PC-3 (cell line): ENCODE measurements around the gene INF2. TPM values are rescaled to one million over a fixed set of nuclear protein-coding genes. Genes with fewer than 3 reads are reported as not detected.
"Not testable (repeated sequence)": the region's sequence is repeated elsewhere in the genome, so short reads cannot be mapped to it uniquely, and the experiment has no call there.

Source experiments
- ATAC-seq: fragments of 200-7000 bp; cut with Tn5 transposase; 2 replicates; pipeline ENCODE4 v1.9.1; 2020; ENCODE audit warnings: mild to moderate bottlenecking, moderate library complexity
- BruUV-seq: library from RNA; stranded (reverse); fragments of 400-500 nt; replicated peaks from 2 replicates; lab custom pipeline; 2021; lab: Mats Ljungman, UMichigan
- CTCF ChIA-PET: fragments of 300-600 bp; sonication (Branson Sonifier 250); formaldehyde crosslinking; loops from one replicate; lab custom pipeline; 2022; ENCODE audit warnings: antibody characterized with exemption; lab: Charles Lee
- POLR2A ChIA-PET: fragments of 300-600 bp; sonication (Branson Sonifier 250); formaldehyde crosslinking; loops from one replicate; lab custom pipeline; 2022; ENCODE audit warnings: antibody characterized with exemption; ENCODE audit not compliant: unreplicated experiment; lab: Charles Lee
- DNase-seq: peaks from one replicate; pipeline ENCODE4 v3.0.0-alpha.2; 2015
- H2AFZ ChIP-seq: fragments of 300-600 bp; sonication (generic); 2 replicates; pipeline ENCODE4 v1.6.0; 2016; ENCODE audit warnings: antibody characterized with exemption, low read length
- H3F3A ChIP-seq: fragments of 300-600 bp; sonication (generic); one replicate; pipeline ENCODE4 v1.6.0; 2017; ENCODE audit warnings: antibody characterized with exemption, low read length, control low read depth, mild to moderate bottlenecking; ENCODE audit not compliant: unreplicated experiment
- H3K27ac ChIP-seq: fragments of 300-600 bp; sonication (generic); 2 replicates; pipeline ENCODE4 v1.5.1; 2016; ENCODE audit warnings: mild to moderate bottlenecking, low read length
- H3K27me3 ChIP-seq: fragments of 300-600 bp; sonication (generic); 2 replicates; pipeline ENCODE4 v1.6.1; 2016; ENCODE audit warnings: low read length, mixed read lengths
- H3K36me3 ChIP-seq: fragments of 300-600 bp; sonication (generic); 2 replicates; pipeline ENCODE4 v1.6.1; 2016; ENCODE audit warnings: low read depth, mixed run types, low read length, mixed read lengths
- H3K4me1 ChIP-seq: fragments of 300-600 bp; sonication (generic); 2 replicates; pipeline ENCODE4 v1.5.1; 2016; ENCODE audit warnings: low read length; ENCODE audit not compliant: insufficient read depth
- H3K4me2 ChIP-seq: fragments of 300-600 bp; sonication (generic); 2 replicates; pipeline ENCODE4 v1.6.0; 2016; ENCODE audit warnings: low read length
- H3K4me3 ChIP-seq: fragments of 300-600 bp; sonication (generic); 2 replicates; pipeline ENCODE4 v1.5.1; 2016; ENCODE audit warnings: mild to moderate bottlenecking, low read length, mixed read lengths
- H3K79me2 ChIP-seq: fragments of 300-600 bp; sonication (generic); 2 replicates; pipeline ENCODE4 v1.6.1; 2017; ENCODE audit warnings: low read length, mixed read lengths
- H3K9ac ChIP-seq: fragments of 300-600 bp; sonication (generic); 2 replicates; pipeline ENCODE4 v1.6.0; 2016; ENCODE audit warnings: mild to moderate bottlenecking, low read length
- H3K9me2 ChIP-seq: fragments of 300-600 bp; sonication (generic); replicated peaks from 2 replicates; pipeline ENCODE4 v1.6.1; 2016; ENCODE audit warnings: mixed run types, low read length, mixed read lengths
- H3K9me3 ChIP-seq: fragments of 300-600 bp; sonication (generic); 2 replicates; pipeline ENCODE4 v1.6.1; 2016; ENCODE audit warnings: low read length, mixed read lengths
- H4K20me1 ChIP-seq: fragments of 300-600 bp; sonication (generic); 2 replicates; pipeline ENCODE4 v1.6.1; 2016; ENCODE audit warnings: low read length, mixed read lengths
- EZH2 ChIP-seq: fragments of 300-600 bp; sonication (generic); IDR thresholded peaks from one replicate; pipeline ENCODE4 v1.6.1; 2017; ENCODE audit warnings: antibody characterized with exemption, mild to moderate bottlenecking, low read length; ENCODE audit not compliant: unreplicated experiment
- EZH2phosphoT487 ChIP-seq: fragments of 300-600 bp; sonication (generic); IDR thresholded peaks from 2 replicates; pipeline ENCODE4 v1.6.1; 2018; ENCODE audit warnings: mild to moderate bottlenecking, antibody characterized with exemption, low read length, borderline replicate concordance
- intact Hi-C: fragments of 100-400 bp; cut with micrococcal nuclease; formaldehyde crosslinking; loops from 2 replicates; pipeline ENCODE4 v1.9.0; 2023
- total RNA-seq: library from RNA; depleted of rRNA; stranded (reverse); fragments of >200 nt; gene quantifications from 2 replicates; pipeline ENCODE4 v1.2.3, GENCODE V29; 2014
- TF ChIP-seq, protein P1 (sequence below): fragments of 300-600 bp; sonication (generic); conservative IDR thresholded peaks from 2 replicates; pipeline ENCODE4 v1.5.1; 2017; ENCODE audit warnings: antibody characterized with exemption, low read depth, mild to moderate bottlenecking, low read length

Gene INF2
- total RNA-seq, 1 experiment from 2014 or later: 132 TPM

DNA sequence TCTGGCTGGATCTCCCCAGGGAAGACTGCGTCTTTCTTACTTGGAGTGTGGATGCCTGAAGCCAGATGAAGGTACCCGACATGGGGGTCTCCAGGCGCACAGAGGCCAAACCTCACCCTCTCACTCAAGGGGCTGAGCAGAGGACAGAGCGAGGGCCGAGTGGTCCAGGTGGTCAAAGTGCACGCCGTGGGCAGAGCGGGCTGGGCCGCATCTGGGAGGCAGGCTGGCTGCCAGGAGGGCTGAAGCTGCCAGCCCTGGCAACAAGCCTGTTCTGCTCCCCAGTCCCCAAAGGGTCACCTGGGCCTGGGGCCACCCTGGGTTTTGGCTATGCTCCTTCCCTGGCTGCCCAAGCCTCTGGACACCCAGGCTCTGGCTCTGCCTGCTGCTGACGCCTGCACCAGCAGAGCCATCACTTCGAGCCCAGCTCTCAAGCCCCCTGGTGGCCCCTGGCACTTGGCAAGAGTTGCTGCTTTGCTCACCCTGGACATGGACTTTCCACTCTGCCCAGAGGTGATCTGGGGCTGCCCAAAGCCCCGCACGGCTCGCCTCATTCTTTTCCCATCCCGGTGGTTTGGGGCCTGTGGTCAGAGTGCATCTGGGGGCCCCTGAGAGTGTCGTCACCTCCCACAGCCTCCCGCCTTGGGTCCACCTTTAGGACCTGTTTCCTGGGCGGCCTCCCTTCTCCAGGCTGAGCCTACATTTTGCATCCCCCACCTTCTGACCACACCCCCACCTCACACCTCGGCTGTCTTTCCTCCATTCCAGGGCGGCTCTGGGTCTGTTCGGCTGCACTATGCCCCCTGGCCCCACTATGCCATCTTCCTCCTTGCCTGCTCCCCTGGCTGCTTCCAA, 37.4 kb downstream of the INF2 start:
- Histone ChIP-seq H3K4me1 (peaks cover 7% of the 10 kb centered on the region), H3K36me3 (no peaks in the 10 kb centered on the region), H3K79me2 (no peaks in the 10 kb centered on the region), H3K9ac (no peak overlapping the region), H3K27ac (no peak overlapping the region), H3K4me2 (no peak overlapping the region), H2AFZ (no peak overlapping the region), H3K4me3 (no peak overlapping the region), H3K9me3 (no peaks in the 10 kb centered on the region), H3K9me2 (no peaks in the 10 kb centered on the region), H3K27me3 (no peaks in the 10 kb centered on the region), H3F3A (no peaks in the 10 kb centered on the region), H4K20me1 (no peaks in the 10 kb centered on the region)
- ChIA-PET POLR2A (no interaction called here), CTCF (no interaction called here)
- DNase-seq: no peak
- ATAC-seq: no peak
- intact Hi-C loops: no loop called here
- no TSS peak for BruUV-seq
- TF ChIP-seq EZH2: no peak
- no peak for TF ChIP-seq EZH2phosphoT487
- TF ChIP-seq, protein P1, sequence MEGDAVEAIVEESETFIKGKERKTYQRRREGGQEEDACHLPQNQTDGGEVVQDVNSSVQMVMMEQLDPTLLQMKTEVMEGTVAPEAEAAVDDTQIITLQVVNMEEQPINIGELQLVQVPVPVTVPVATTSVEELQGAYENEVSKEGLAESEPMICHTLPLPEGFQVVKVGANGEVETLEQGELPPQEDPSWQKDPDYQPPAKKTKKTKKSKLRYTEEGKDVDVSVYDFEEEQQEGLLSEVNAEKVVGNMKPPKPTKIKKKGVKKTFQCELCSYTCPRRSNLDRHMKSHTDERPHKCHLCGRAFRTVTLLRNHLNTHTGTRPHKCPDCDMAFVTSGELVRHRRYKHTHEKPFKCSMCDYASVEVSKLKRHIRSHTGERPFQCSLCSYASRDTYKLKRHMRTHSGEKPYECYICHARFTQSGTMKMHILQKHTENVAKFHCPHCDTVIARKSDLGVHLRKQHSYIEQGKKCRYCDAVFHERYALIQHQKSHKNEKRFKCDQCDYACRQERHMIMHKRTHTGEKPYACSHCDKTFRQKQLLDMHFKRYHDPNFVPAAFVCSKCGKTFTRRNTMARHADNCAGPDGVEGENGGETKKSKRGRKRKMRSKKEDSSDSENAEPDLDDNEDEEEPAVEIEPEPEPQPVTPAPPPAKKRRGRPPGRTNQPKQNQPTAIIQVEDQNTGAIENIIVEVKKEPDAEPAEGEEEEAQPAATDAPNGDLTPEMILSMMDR: peak; percentile 24; the same call in 1 of the 2 replicates

GRCh38 chr14:104728631-104729030, 39.2 kb downstream of the INF2 start:
- Histone ChIP-seq H3K4me1 (peaks cover 19% of the 10 kb centered on the region), H3K9ac (no peak overlapping the region), H3K79me2 (no peaks in the 10 kb centered on the region), H3K36me3 (no peaks in the 10 kb centered on the region), H3K9me3 (no peaks in the 10 kb centered on the region), H3K4me3 (no peak overlapping the region), H3K9me2 (no peaks in the 10 kb centered on the region), H2AFZ (no peak overlapping the region), H3K27ac (no peak overlapping the region), H3K27me3 (no peaks in the 10 kb centered on the region), H3K4me2 (no peak overlapping the region), H3F3A (no peaks in the 10 kb centered on the region), H4K20me1 (no peaks in the 10 kb centered on the region)
- ChIA-PET POLR2A (no interaction called here), CTCF (no interaction called here)
- ATAC-seq (no peak), DNase-seq (no peak)
- intact Hi-C loops: no loop called here
- BruUV-seq: no TSS peak
- no peak for TF ChIP-seq EZH2phosphoT487
- TF ChIP-seq, protein P1: no peak
- TF ChIP-seq EZH2: no peak

DNA sequence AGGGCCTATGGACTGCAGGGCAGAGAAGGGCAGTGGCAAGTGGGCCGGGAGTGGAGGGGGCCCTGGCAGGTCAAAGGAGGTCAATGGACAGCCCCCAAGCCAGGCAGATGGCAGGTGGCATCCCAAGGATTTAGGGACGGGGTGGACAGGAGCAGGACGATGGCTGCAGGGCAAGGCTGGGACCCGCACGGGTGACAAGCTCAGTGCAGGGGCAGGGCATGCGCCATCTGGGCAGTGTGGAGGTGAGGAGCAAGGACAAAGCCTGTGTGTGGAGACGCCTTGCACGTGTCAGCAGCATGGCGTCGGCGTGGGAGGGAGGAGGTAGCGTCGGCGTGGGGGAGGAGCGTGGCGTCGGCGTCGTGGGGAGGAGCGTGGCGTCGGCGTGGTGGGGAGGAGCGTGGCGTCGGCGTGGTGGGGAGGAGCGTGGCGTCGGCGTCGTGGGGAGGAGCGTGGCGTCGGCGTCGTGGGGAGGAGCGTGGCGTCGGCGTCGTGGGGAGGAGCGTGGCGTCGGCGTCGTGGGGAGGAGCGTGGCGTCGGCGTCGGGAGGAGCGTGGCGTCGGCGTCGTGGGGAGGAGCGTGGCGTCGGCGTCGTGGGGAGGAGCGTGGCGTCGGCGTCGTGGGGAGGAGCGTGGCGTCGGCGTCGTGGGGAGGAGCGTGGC, 39.9 kb downstream of the INF2 start:
- H3K79me2 ChIP-seq, H3K27ac ChIP-seq, DNase-seq, H4K20me1 ChIP-seq, intact Hi-C loops, POLR2A ChIA-PET, H3K9me3 ChIP-seq, H3F3A ChIP-seq, H3K36me3 ChIP-seq, BruUV-seq, ATAC-seq, H3K4me3 ChIP-seq, H3K27me3 ChIP-seq, H3K9ac ChIP-seq, H2AFZ ChIP-seq, H3K4me2 ChIP-seq, CTCF ChIA-PET, H3K9me2 ChIP-seq: not testable (repeated sequence)
- H3K4me1 ChIP-seq: peaks cover 19% of the 10 kb centered on the region
